ENCODE results near the gene EDA. TPM values are rescaled to one million over a fixed set of nuclear protein-coding genes. Genes with fewer than 3 reads are reported as not detected.
"Not testable (repeated sequence)": the region's sequence is repeated elsewhere in the genome, so short reads cannot be mapped to it uniquely, and the experiment has no call there.

Gene EDA
- polyA plus RNA-seq, 6 donors from 2014 or later = not detected

- Mint-ChIP-seq H3K4me1 (no peaks in the 10 kb centered on the region), H3K27me3 (no peaks in the 10 kb centered on the region), H3K4me3 (no peak overlapping the region), H3K36me3 (no peaks in the 10 kb centered on the region), H3K27ac (no peak overlapping the region), H3K9me3 (peaks cover 0 to 7% (median 2%) of the 10 kb centered on the region in 7 donors)
- ATAC-seq (ENCODE audit: low read depth in 2 of 2) = no peak
- DNase-seq = no peak
Measured at GRCh38 chrX:69762340-69762739, 146.4 kb downstream of the EDA start.

GRCh38 chrX:69793260-69793935 lies 177.5 kb downstream of the EDA start:
- peaks cover 0 to 4% (median 0%) of the 10 kb centered on the region in 3 donors for H3K27me3 Mint-ChIP-seq
- no peak overlapping the region for H3K4me3 Mint-ChIP-seq
- H3K36me3 Mint-ChIP-seq = no peaks in the 10 kb centered on the region
- H3K27ac Mint-ChIP-seq = no peak overlapping the region
- no peak for ATAC-seq (ENCODE audit: low read depth in 2 of 2)
- no peaks in the 10 kb centered on the region for H3K4me1 Mint-ChIP-seq
- no peak for DNase-seq
- peaks cover 3 to 23% (median 10%) of the 10 kb centered on the region in 7 donors for H3K9me3 Mint-ChIP-seq

- no peak for ATAC-seq (ENCODE audit: low read depth in 2 of 2)
- Mint-ChIP-seq H3K27me3 (no peaks in the 10 kb centered on the region), H3K27ac (no peak overlapping the region), H3K4me1 (no peaks in the 10 kb centered on the region), H3K36me3 (no peaks in the 10 kb centered on the region), H3K4me3 (no peak overlapping the region), H3K9me3 (peaks cover 3 to 22% (median 10%) of the 10 kb centered on the region in 7 donors)
- DNase-seq = no peak
Measured at GRCh38 chrX:69795702-69796101, 179.8 kb downstream of the EDA start.

GRCh38 chrX:69807400-69807799 lies 191.5 kb downstream of the EDA start:
- H3K4me1 Mint-ChIP-seq = no peaks in the 10 kb centered on the region
- H3K27ac Mint-ChIP-seq = no peak overlapping the region
- no peaks in the 10 kb centered on the region for H3K36me3 Mint-ChIP-seq
- no peaks in the 10 kb centered on the region for H3K27me3 Mint-ChIP-seq
- ATAC-seq (ENCODE audit: low read depth in 2 of 2) (no peak), DNase-seq (no peak)
- no peak overlapping the region for H3K4me3 Mint-ChIP-seq
- peaks cover 0 to 4% (median 0%) of the 10 kb centered on the region in 7 donors for H3K9me3 Mint-ChIP-seq

GRCh38 chrX:69808375-69808774 lies 192.5 kb downstream of the EDA start:
- Mint-ChIP-seq H3K4me1 (no peaks in the 10 kb centered on the region), H3K4me3 (no peak overlapping the region), H3K36me3 (no peaks in the 10 kb centered on the region), H3K27me3 (no peaks in the 10 kb centered on the region), H3K9me3 (peaks cover 0 to 4% (median 0%) of the 10 kb centered on the region in 7 donors), H3K27ac (no peak overlapping the region)
- ATAC-seq (ENCODE audit: low read depth in 2 of 2) (no peak), DNase-seq (no peak)

GRCh38 chrX:69813677-69814076 lies 197.8 kb downstream of the EDA start:
- ATAC-seq (ENCODE audit: low read depth in 2 of 2) = no peak
- H3K9me3 Mint-ChIP-seq = peaks cover 0 to 12% (median 4%) of the 10 kb centered on the region in 7 donors

GRCh38 chrX:69815063-69815462 lies 199.2 kb downstream of the EDA start:
- Mint-ChIP-seq H3K36me3 (no peaks in the 10 kb centered on the region), H3K4me1 (no peaks in the 10 kb centered on the region), H3K27ac (no peak overlapping the region), H3K4me3 (no peak overlapping the region), H3K27me3 (no peaks in the 10 kb centered on the region), H3K9me3 (peaks cover 0 to 12% (median 1%) of the 10 kb centered on the region in 7 donors)
- DNase-seq (no peak), ATAC-seq (ENCODE audit: low read depth in 2 of 2) (no peak)

More at GRCh38 chrX:69813677-69814076, 197.8 kb downstream of the EDA start:
- no peak overlapping the region for H3K4me3 Mint-ChIP-seq
- H3K27me3 Mint-ChIP-seq = no peaks in the 10 kb centered on the region
- H3K4me1 Mint-ChIP-seq = no peaks in the 10 kb centered on the region
- DNase-seq = no peak
- H3K36me3 Mint-ChIP-seq = no peaks in the 10 kb centered on the region
- no peak overlapping the region for H3K27ac Mint-ChIP-seq

GRCh38 chrX:69815519-69815918 lies 199.6 kb downstream of the EDA start:
- DNase-seq (no peak), ATAC-seq (ENCODE audit: low read depth in 2 of 2) (no peak)
- Mint-ChIP-seq H3K27ac (no peak overlapping the region), H3K4me1 (no peaks in the 10 kb centered on the region), H3K9me3 (peaks cover 0 to 16% (median 1%) of the 10 kb centered on the region in 7 donors), H3K36me3 (no peaks in the 10 kb centered on the region), H3K27me3 (no peaks in the 10 kb centered on the region), H3K4me3 (no peak overlapping the region)

- no peaks in the 10 kb centered on the region for H3K4me1 Mint-ChIP-seq
- H3K9me3 Mint-ChIP-seq = peaks cover 0 to 2% (median 0%) of the 10 kb centered on the region in 7 donors
- no peak overlapping the region for H3K27ac Mint-ChIP-seq
- H3K27me3 Mint-ChIP-seq = no peaks in the 10 kb centered on the region
- H3K4me3 Mint-ChIP-seq = no peak overlapping the region
- ATAC-seq (ENCODE audit: low read depth in 2 of 2) (no peak), DNase-seq (no peak)
- no peaks in the 10 kb centered on the region for H3K36me3 Mint-ChIP-seq
Measured at GRCh38 chrX:69844636-69845035, 228.7 kb downstream of the EDA start.

- not testable (repeated sequence) for ATAC-seq (ENCODE audit: low read depth in 2 of 2); H3K4me3 Mint-ChIP-seq; DNase-seq; H3K27ac Mint-ChIP-seq; H3K4me1 Mint-ChIP-seq; H3K27me3 Mint-ChIP-seq; H3K36me3 Mint-ChIP-seq
- peaks cover 0 to 26% (median 10%) of the 10 kb centered on the region in 7 donors for H3K9me3 Mint-ChIP-seq
Measured at GRCh38 chrX:69859999-69860398, 244.1 kb downstream of the EDA start.

- no peaks in the 10 kb centered on the region for H3K27me3 Mint-ChIP-seq
- no peak overlapping the region for H3K4me3 Mint-ChIP-seq
- no peak for DNase-seq
- peaks cover 1 to 21% (median 5%) of the 10 kb centered on the region in 7 donors for H3K9me3 Mint-ChIP-seq
- no peaks in the 10 kb centered on the region for H3K36me3 Mint-ChIP-seq
- H3K4me1 Mint-ChIP-seq = no peaks in the 10 kb centered on the region
- ATAC-seq (ENCODE audit: low read depth in 2 of 2) = no peak
- no peak overlapping the region for H3K27ac Mint-ChIP-seq
Measured at GRCh38 chrX:69876221-69876620, 260.3 kb downstream of the EDA start.

- Mint-ChIP-seq H3K4me1 (no peaks in the 10 kb centered on the region), H3K27me3 (no peaks in the 10 kb centered on the region), H3K9me3 (peaks cover 5 to 26% (median 14%) of the 10 kb centered on the region in 7 donors), H3K36me3 (peaks cover 0 to 5% of the 10 kb centered on the region in 2 donors), H3K4me3 (no peak overlapping the region), H3K27ac (no peak overlapping the region)
- DNase-seq (no peak), ATAC-seq (ENCODE audit: low read depth in 2 of 2) (no peak)
Measured at GRCh38 chrX:69884210-69884609, 268.3 kb downstream of the EDA start.

GRCh38 chrX:69896046-69896445 lies 280.1 kb downstream of the EDA start:
- Mint-ChIP-seq H3K27ac (no peak overlapping the region), H3K4me1 (no peaks in the 10 kb centered on the region), H3K4me3 (no peak overlapping the region), H3K27me3 (peaks cover 0 to 5% (median 0%) of the 10 kb centered on the region in 3 donors), H3K9me3 (peaks cover 0 to 5% (median 0%) of the 10 kb centered on the region in 7 donors), H3K36me3 (no peaks in the 10 kb centered on the region)
- no peak for ATAC-seq (ENCODE audit: low read depth in 2 of 2)
- DNase-seq = no peak

GRCh38 chrX:69900491-69900890 lies 284.6 kb downstream of the EDA start:
- ATAC-seq (ENCODE audit: low read depth in 2 of 2) (no peak), DNase-seq (no peak)
- H3K36me3 Mint-ChIP-seq = no peaks in the 10 kb centered on the region
- H3K27ac Mint-ChIP-seq = no peak overlapping the region
- no peaks in the 10 kb centered on the region for H3K4me1 Mint-ChIP-seq
- no peak overlapping the region for H3K4me3 Mint-ChIP-seq
- peaks cover 0 to 5% (median 0%) of the 10 kb centered on the region in 7 donors for H3K9me3 Mint-ChIP-seq
- peaks cover 0 to 12% (median 0%) of the 10 kb centered on the region in 3 donors for H3K27me3 Mint-ChIP-seq
